Measurements from ENCODE around the gene GSG1.
A peak's percentile ranks its signal among the peaks of the same experiment; 100 is the strongest.

GSG1 gene

GRCh38 chr12:13120413-13120812 is 16.9 kb upstream of the GSG1 start:
- H3K36me3 ChIP-seq (ENCODE audit: control insufficient read depth, insufficient read depth, low read length), result no peaks in the 10 kb centered on the region
- H3K9me3 ChIP-seq (ENCODE audit: control insufficient read depth, low read length), result no peaks in the 10 kb centered on the region
- H3K27ac ChIP-seq (ENCODE audit: low read depth, low read length, severe bottlenecking), result no peak overlapping the region
- peaks cover 40% of the 10 kb centered on the region for H3K4me1 ChIP-seq (ENCODE audit: control insufficient read depth, insufficient read depth, low read length, poor library complexity, severe bottlenecking)
- 100% methylated on average over 1 of the region's 3 CpGs; no CpG with 5 or more reads in 1 of the 2 experiments for WGBS, 2 experiments (ENCODE audit: insufficient coverage in 2 of 2)
- no peak overlapping the region for H3K4me3 ChIP-seq (ENCODE audit: extremely low read depth, insufficient read depth, low read length, poor library complexity, severe bottlenecking)

- 86 to 100% methylated on average over 1 to 2 of the region's 2 CpGs for WGBS, 2 experiments (ENCODE audit: insufficient coverage in 2 of 2)
- no peaks in the 10 kb centered on the region for H3K36me3 ChIP-seq (ENCODE audit: control insufficient read depth, insufficient read depth, low read length)
- no peak overlapping the region for H3K27ac ChIP-seq (ENCODE audit: low read depth, low read length, severe bottlenecking)
- no peak overlapping the region for H3K4me3 ChIP-seq (ENCODE audit: extremely low read depth, insufficient read depth, low read length, poor library complexity, severe bottlenecking)
- peaks cover 36% of the 10 kb centered on the region for H3K4me1 ChIP-seq (ENCODE audit: control insufficient read depth, insufficient read depth, low read length, poor library complexity, severe bottlenecking)
- no peaks in the 10 kb centered on the region for H3K9me3 ChIP-seq (ENCODE audit: control insufficient read depth, low read length)
Observed at GRCh38 chr12:13119826-13120225, 16.4 kb upstream of the GSG1 start.

- Histone ChIP-seq H3K4me1 (ENCODE audit: control insufficient read depth, insufficient read depth, low read length, poor library complexity, severe bottlenecking) (peaks cover 40% of the 10 kb centered on the region), H3K27ac (ENCODE audit: low read depth, low read length, severe bottlenecking) (peak overlapping the region; percentile 6), H3K36me3 (ENCODE audit: control insufficient read depth, insufficient read depth, low read length) (no peaks in the 10 kb centered on the region), H3K4me3 (ENCODE audit: extremely low read depth, insufficient read depth, low read length, poor library complexity, severe bottlenecking) (no peak overlapping the region), H3K9me3 (ENCODE audit: control insufficient read depth, low read length) (peaks cover 8% of the 10 kb centered on the region)
- WGBS, 2 experiments (ENCODE audit: insufficient coverage in 2 of 2), result 70 to 75% methylated on average over 4 to 6 of the region's 6 CpGs
Observed at GRCh38 chr12:13117029-13117428, 13.6 kb upstream of the GSG1 start.

DNA sequence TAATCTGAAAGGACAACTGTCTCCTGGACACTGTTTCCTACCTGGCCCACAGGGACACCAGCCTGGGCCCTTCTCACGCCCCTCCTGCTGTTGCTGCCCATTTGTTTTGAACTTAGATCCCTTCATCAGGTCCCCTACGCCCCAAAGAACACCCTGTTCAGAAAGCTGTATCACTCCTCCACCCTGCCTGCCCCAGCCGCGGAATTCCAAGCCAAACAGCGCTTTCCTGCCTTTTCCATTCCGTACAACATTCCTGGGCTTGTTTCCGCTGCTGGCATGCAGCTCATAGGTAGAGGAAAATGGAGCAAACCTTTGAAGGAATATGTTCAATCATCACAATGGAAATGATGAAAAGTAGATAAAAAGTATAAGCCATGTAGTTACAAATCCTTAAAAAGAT is 12.8 kb upstream of the GSG1 start:
- H3K4me1 ChIP-seq (ENCODE audit: control insufficient read depth, insufficient read depth, low read length, poor library complexity, severe bottlenecking), result peaks cover 40% of the 10 kb centered on the region
- H3K9me3 ChIP-seq (ENCODE audit: control insufficient read depth, low read length), result peaks cover 16% of the 10 kb centered on the region
- H3K36me3 ChIP-seq (ENCODE audit: control insufficient read depth, insufficient read depth, low read length), result no peaks in the 10 kb centered on the region
- H3K4me3 ChIP-seq (ENCODE audit: extremely low read depth, insufficient read depth, low read length, poor library complexity, severe bottlenecking), result no peak overlapping the region
- no peak overlapping the region for H3K27ac ChIP-seq (ENCODE audit: low read depth, low read length, severe bottlenecking)
- whole genome bisulfite sequencing, 2 experiments (ENCODE audit: insufficient coverage in 2 of 2), result 82 to 96% methylated on average over 5 to 6 of the region's 7 CpGs

DNA sequence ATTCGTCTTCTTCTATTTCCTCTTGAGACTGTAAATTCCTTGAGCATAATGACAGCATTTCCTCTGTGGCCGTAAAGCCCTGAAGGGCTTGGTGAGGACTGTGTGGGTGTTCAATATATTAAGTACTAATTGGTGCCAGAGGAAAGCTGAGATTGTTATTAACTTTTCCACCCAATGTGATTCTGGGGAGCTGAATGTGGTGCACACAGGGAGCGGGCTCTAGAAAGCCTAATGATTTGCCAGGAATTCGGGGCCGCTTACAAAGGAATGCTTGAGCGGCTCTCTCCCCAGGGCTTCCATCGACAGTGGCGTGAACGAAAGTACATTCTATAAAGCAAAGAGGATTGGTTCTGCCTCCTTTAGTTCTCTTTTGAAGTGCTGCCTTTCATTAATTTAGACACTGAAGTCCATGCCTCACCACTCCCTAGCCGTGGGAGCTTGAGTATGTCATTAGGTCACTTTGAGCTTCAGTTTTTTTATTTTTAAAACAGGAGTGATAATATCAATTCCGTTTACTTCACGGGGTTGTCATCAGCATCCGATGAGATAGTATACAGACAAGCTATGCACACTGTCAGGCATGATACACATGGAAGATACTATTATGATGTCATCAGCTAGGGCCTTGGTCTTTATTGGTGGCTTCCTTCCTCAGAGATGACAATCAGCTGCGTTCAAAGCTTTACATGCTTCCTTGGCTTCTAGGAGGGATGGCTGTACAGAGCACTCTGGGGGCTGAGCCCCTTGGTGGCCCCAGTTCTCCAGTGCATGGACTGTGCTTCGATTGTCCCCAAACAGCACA is 11.0 kb upstream of the GSG1 start:
- no peak overlapping the region for H3K4me3 ChIP-seq (ENCODE audit: extremely low read depth, insufficient read depth, low read length, poor library complexity, severe bottlenecking)
- peak overlapping the region; percentile 72 for H3K27ac ChIP-seq (ENCODE audit: low read depth, low read length, severe bottlenecking)
- peaks cover 17% of the 10 kb centered on the region for H3K9me3 ChIP-seq (ENCODE audit: control insufficient read depth, low read length)
- no peaks in the 10 kb centered on the region for H3K36me3 ChIP-seq (ENCODE audit: control insufficient read depth, insufficient read depth, low read length)
- peaks cover 40% of the 10 kb centered on the region for H3K4me1 ChIP-seq (ENCODE audit: control insufficient read depth, insufficient read depth, low read length, poor library complexity, severe bottlenecking)
- WGBS, 2 experiments (ENCODE audit: insufficient coverage in 2 of 2), result 57 to 69% methylated on average over 11 to 13 of the region's 15 CpGs

GRCh38 chr12:13112968-13113367 is 9.5 kb upstream of the GSG1 start:
- H3K4me3 ChIP-seq (ENCODE audit: extremely low read depth, insufficient read depth, low read length, poor library complexity, severe bottlenecking), result no peak overlapping the region
- no peak overlapping the region for H3K27ac ChIP-seq (ENCODE audit: low read depth, low read length, severe bottlenecking)
- 90 to 91% methylated on average over 5 to 6 of the region's 6 CpGs for WGBS, 2 experiments (ENCODE audit: insufficient coverage in 2 of 2)
- H3K36me3 ChIP-seq (ENCODE audit: control insufficient read depth, insufficient read depth, low read length), result no peaks in the 10 kb centered on the region
- H3K4me1 ChIP-seq (ENCODE audit: control insufficient read depth, insufficient read depth, low read length, poor library complexity, severe bottlenecking), result peaks cover 40% of the 10 kb centered on the region
- peaks cover 31% of the 10 kb centered on the region for H3K9me3 ChIP-seq (ENCODE audit: control insufficient read depth, low read length)

- H3K4me3 ChIP-seq (ENCODE audit: extremely low read depth, insufficient read depth, low read length, poor library complexity, severe bottlenecking), result no peak overlapping the region
- 100% methylated on average over 1 of the region's 1 CpG; no CpG with 5 or more reads in 1 of the 2 experiments for WGBS, 2 experiments (ENCODE audit: insufficient coverage in 2 of 2)
Observed at GRCh38 chr12:13106666-13107065, 3.2 kb upstream of the GSG1 start.

DNA sequence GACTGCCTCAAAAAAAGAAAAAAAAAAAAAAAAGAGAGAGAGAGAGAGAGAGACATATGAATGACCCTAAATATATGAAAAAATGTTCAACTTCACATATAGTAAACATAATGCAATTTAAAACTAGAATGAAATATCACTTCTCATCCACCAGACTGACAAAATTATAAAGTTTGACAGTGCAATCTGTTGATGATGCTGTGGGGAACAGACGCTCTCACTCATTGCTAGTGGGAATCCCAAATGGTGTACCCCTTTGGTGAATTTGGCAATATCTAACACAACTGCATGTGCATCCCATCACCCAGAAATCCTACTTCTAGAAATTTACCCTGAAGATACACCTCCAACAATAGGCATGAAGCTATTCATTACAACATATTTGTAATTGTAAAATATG is 2.3 kb upstream of the GSG1 start:
- peaks cover 15% of the 10 kb centered on the region for H3K9me3 ChIP-seq (ENCODE audit: control insufficient read depth, low read length)
- H3K27ac ChIP-seq (ENCODE audit: low read depth, low read length, severe bottlenecking), result no peak overlapping the region
- no peaks in the 10 kb centered on the region for H3K36me3 ChIP-seq (ENCODE audit: control insufficient read depth, insufficient read depth, low read length)
- H3K4me1 ChIP-seq (ENCODE audit: control insufficient read depth, insufficient read depth, low read length, poor library complexity, severe bottlenecking), result peaks cover 22% of the 10 kb centered on the region
- H3K4me3 ChIP-seq (ENCODE audit: extremely low read depth, insufficient read depth, low read length, poor library complexity, severe bottlenecking), result no peak overlapping the region
- 100% methylated on average over 1 of the region's 1 CpG; no CpG with 5 or more reads in 1 of the 2 experiments for WGBS, 2 experiments (ENCODE audit: insufficient coverage in 2 of 2)

More at GRCh38 chr12:13106666-13107065, 3.2 kb upstream of the GSG1 start:
- Histone ChIP-seq H3K36me3 (ENCODE audit: control insufficient read depth, insufficient read depth, low read length) (no peaks in the 10 kb centered on the region), H3K4me1 (ENCODE audit: control insufficient read depth, insufficient read depth, low read length, poor library complexity, severe bottlenecking) (peaks cover 20% of the 10 kb centered on the region), H3K9me3 (ENCODE audit: control insufficient read depth, low read length) (peaks cover 20% of the 10 kb centered on the region), H3K27ac (ENCODE audit: low read depth, low read length, severe bottlenecking) (no peak overlapping the region)

DNA sequence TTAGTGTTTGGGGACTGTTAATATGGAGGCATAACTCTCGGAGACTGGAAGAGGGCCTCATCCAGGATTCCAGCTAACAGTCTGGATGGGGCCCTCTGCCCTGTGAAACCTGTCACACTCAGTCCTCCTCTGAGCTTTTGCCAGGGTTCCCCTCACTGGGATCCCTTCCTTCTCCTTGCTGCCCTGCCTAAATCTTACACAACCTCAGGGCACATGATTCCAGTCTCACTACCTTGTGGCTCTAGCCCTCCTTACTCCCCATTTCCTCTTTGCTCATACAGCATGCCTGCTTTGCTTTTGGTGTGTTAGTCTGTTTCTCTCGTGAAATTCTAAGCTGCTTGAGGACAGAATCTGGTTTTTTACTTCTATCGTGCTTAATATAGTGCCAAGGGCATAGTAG is 942 bp upstream of the GSG1 start:
- Histone ChIP-seq H3K36me3 (ENCODE audit: control insufficient read depth, insufficient read depth, low read length) (no peaks in the 10 kb centered on the region), H3K4me3 (ENCODE audit: extremely low read depth, insufficient read depth, low read length, poor library complexity, severe bottlenecking) (no peak overlapping the region), H3K27ac (ENCODE audit: low read depth, low read length, severe bottlenecking) (no peak overlapping the region), H3K9me3 (ENCODE audit: control insufficient read depth, low read length) (peaks cover 14% of the 10 kb centered on the region), H3K4me1 (ENCODE audit: control insufficient read depth, insufficient read depth, low read length, poor library complexity, severe bottlenecking) (peaks cover 36% of the 10 kb centered on the region)
- 100% methylated on average over 1 of the region's 3 CpGs; no CpG with 5 or more reads in 1 of the 2 experiments for WGBS, 2 experiments (ENCODE audit: insufficient coverage in 2 of 2)

DNA sequence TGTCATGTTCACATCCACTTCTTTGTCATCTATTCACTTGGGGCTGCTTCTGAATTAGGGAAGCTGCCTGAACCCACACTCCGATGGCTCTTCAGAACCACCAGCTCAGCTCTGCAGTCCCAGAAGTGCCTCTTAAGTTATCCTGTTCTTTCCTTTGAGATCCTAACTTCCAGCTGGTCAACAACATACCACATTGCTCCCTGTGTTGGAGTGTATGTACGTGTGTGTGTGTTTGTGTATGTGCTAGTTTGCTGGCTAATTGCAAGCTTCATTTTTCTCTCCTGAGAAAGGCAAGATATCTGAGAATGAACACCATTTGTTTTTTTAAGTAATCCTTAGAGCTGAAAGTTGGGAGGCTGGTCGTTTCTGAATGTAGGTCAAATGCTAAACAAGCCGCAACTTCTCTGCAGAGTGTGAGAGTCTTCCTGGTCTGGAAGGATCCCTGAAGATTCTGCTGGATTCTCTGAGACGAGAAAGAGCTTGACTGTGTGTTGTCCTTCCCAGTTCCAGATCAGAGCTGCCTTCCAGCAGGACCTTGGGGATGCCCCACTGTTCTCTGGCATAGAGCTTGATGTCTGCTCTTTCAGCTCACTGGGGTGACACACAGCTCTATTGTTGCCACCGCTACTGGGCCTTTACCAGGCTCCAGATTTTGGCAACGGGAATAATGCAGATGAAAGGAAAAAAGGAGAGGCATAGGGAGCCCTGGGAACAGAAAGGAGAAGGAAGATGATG is 839 bp downstream of the GSG1 start:
- peaks cover 46% of the 10 kb centered on the region for H3K4me1 ChIP-seq (ENCODE audit: control insufficient read depth, insufficient read depth, low read length, poor library complexity, severe bottlenecking)
- peak overlapping the region; percentile 100 for H3K27ac ChIP-seq (ENCODE audit: low read depth, low read length, severe bottlenecking)
- H3K36me3 ChIP-seq (ENCODE audit: control insufficient read depth, insufficient read depth, low read length), result no peaks in the 10 kb centered on the region
- no peaks in the 10 kb centered on the region for H3K9me3 ChIP-seq (ENCODE audit: control insufficient read depth, low read length)
- H3K4me3 ChIP-seq (ENCODE audit: extremely low read depth, insufficient read depth, low read length, poor library complexity, severe bottlenecking), result no peak overlapping the region
- 84 to 87% methylated on average over 5 of the region's 7 CpGs for WGBS, 2 experiments (ENCODE audit: insufficient coverage in 2 of 2)
